GM13976 (cell line): ENCODE results near the gene TCTN1.
"Not testable (repeated sequence)": the region's sequence is repeated elsewhere in the genome, so short reads cannot be mapped to it uniquely, and the experiment has no call there.

Source experiments
- DNase-seq: peaks from one replicate; pipeline ENCODE4 v3.0.0; 2012; ENCODE audit warnings: low spot score
- in situ Hi-C: fragments of 300-500 bp; cut with MboI; formaldehyde crosslinking; loops from one replicate; pipeline ENCODE4 v1.12.0; 2022; ENCODE audit warnings: low sequenced_read_pairs, mixed read lengths, inconsistent platforms; ENCODE audit not compliant: unreplicated experiment
- TF ChIP-seq, protein P1 (sequence below): IDR thresholded peaks from 2 replicates; pipeline ENCODE4 v1.5.1; 2012; ENCODE audit warnings: borderline replicate concordance, mild to moderate bottlenecking; ENCODE audit not compliant: insufficient read depth; ENCODE audit errors: extremely low read depth, missing control alignments, control extremely low read depth

Gene TCTN1

DNA sequence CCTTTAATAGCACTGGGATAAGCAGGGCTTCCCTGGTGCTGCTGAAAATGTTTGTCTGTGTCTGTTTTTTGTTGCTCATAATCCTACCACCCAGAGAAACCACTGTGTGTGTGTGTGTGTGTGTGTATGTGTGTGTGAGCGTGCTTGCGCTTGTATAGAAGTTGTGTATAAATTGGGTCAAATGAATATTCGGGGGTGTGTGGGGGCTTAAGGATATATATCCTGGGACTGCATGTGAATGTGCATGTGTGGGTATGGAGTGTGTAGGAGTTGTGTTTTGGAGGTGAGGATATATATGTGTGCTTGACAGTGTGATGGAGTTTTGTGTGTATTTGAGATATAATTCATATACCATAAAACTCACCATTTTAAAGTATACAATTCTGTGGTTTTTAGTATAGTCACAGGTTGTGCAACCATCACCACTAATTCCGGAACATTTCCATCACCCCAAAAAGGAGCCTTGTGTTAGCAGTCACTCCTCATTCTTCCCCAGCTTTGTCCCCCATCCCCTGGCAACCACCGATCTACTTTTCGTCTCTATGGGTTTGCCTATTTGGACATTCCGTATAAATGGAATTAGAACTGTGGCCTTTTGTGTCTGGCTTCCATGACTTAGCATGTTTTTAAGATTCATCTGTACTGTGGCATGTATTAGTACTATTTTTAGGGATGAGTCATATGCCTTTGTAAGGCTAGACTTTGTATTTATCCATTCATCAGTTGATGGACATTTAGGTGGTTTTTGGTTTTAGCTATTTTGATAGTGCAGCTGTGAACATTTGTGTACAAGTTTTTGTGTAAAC, 25.6 kb downstream of the TCTN1 start:
- in situ Hi-C loops = no loop called here
- TF ChIP-seq, protein P1, sequence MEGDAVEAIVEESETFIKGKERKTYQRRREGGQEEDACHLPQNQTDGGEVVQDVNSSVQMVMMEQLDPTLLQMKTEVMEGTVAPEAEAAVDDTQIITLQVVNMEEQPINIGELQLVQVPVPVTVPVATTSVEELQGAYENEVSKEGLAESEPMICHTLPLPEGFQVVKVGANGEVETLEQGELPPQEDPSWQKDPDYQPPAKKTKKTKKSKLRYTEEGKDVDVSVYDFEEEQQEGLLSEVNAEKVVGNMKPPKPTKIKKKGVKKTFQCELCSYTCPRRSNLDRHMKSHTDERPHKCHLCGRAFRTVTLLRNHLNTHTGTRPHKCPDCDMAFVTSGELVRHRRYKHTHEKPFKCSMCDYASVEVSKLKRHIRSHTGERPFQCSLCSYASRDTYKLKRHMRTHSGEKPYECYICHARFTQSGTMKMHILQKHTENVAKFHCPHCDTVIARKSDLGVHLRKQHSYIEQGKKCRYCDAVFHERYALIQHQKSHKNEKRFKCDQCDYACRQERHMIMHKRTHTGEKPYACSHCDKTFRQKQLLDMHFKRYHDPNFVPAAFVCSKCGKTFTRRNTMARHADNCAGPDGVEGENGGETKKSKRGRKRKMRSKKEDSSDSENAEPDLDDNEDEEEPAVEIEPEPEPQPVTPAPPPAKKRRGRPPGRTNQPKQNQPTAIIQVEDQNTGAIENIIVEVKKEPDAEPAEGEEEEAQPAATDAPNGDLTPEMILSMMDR = no peak
- peak; percentile 38 for DNase-seq

DNA sequence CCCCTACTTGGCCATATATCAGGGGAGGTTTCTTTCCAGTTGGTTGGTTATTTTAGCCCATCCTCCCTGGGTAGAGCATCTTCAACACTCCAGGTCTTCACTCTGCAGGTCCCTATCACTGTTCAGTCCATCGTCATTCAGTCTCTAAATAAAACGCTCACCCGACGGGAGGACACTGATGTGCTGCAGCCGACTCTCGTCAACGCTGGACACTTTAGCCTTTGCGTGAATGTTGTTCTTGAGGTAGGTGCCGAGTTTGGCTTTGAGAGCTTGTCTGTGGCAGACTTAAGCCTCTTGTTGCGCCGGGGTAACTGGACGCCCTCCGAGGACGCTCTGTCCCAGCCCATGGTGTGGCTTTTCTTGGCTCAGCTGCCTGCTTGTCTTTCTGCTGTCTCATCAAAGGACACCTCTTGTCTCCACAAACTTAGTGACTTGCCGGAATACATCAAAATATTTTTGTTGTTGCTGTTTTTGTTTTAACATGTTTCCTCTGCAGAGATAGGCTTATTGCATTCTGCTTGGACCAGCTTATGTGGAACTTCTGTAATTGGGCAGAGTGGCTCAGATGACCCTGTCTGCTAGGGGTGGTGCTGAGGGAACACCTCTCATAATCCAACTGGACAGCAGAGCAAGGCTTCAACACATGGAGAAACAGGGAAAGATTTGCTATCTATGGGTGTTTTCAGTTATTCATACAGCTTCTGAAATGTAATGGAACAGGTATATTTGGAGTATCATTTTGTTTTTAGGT, 26.5 kb downstream of the TCTN1 start:
- TF ChIP-seq, protein P1 = no peak
- no peak for DNase-seq
- in situ Hi-C loops = no loop called here

DNA sequence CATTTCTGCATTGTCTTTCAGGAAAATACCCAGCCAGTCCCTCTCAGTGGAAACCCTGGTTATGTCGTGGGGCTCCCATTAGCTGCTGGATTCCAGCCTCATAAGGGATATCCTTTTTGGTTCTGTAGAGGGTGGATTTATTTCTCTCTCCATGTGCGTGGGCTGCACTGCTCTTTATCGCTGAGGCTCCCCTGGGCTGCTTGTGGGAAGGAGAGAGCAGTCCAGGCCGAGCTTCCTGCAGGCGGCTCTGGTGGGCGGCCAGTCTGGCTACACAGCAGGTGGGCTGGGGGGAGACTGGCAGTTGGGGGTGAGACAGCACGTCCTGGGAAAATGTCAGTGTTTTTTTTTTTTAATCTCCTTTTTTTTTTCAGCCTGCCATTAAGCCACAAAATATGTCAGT, 27.6 kb downstream of the TCTN1 start:
- in situ Hi-C loops = no loop called here
- TF ChIP-seq, protein P1 = no peak
- no peak for DNase-seq

DNA sequence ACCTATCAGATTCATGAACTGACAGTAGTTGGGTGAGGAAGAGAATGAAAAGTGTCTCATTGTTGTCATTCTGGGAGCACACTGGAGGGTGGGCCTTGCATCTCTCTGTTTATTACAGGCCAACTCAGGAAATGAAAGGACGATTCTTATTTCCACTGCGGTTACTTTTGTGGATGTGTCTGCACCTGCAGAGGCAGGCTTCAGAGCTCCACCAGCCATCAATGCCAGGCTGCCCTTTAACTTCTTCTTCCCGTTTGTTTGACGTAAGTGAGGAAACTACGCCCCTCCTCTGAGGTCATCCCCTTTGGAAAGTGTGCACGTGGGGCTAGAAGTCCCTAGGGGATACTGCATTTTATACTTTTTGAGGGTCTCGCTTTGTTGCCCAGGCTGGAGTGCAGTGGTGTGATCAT, 33.7 kb downstream of the TCTN1 start:
- in situ Hi-C loops = no loop called here
- TF ChIP-seq, protein P1 = no peak
- peak; percentile 44 for DNase-seq

DNA sequence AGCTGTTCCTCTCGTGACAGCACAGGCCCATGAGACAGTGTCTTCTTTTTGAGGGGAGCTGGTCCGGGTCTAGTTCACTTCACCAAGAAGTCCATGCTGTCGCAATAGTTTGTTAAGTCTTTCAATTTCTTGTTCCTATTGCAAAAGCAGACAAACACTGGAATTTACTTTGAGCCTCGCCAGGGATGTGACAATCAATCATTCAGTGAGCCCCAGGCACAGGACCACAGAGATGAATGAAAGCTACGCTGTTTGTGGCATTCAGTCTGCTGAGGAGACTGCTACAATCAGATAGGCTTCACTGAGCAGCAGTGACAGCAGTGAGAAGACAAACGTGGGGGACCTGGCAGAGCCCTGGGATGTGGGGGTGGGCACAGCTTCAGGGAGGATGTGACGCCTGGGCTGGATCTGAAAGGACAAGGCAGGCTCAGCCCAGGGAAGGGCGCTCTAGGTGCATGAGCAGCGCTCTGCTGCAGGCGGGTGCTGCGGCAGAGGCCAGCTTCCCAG, 35.5 kb downstream of the TCTN1 start:
- in situ Hi-C loops = no loop called here
- TF ChIP-seq, protein P1 = no peak
- no peak for DNase-seq

DNA sequence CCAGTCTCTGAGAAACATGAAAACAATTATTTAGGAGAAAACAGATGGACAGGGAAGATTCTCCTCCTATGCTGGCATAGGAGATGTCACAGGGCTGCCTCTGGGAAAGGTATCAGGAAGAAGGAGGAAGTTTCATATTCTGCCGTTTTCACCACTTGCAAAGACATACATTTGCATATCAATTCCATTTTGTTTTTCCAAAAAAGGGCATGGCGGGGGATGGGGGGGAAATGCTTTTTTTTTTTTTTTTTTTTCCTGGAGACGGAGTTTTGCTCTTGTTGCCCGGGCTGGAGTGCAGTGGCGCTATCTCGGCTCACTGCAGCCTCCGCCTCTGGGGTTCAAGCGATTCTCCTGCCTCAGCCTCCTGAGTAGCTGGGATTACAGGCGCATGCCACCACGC, 40.3 kb downstream of the TCTN1 start:
- in situ Hi-C loops, DNase-seq: not testable (repeated sequence)
